ENCODE data around the gene PPP1R9A. TPM values are rescaled to one million over a fixed set of nuclear protein-coding genes. Genes with fewer than 3 reads are reported as not detected.

Gene PPP1R9A
- total RNA-seq, 1 donor from 2014 or later = 1.5 TPM

DNA sequence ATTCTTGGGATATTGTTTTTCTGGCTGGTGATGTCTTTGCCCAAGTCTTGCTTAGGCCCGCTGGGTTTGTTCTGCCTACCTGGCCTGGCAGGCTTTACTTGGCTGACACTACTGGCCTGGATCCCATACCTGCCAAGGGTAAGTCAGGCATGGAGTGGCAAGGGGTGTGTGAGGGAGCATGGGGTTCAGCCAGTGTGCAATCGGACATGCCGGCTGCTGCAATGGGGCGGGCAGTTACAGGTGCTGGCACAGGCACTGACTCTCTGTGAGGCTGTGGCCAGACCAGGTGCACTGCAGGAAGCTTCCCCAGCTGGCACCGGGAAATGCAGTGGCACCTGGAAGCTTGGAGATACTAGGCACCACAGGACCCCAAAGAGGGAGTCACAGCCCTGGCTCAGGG lies 248.6 kb downstream of the PPP1R9A start:
- TF ChIP-seq POLR2AphosphoS5 (IDR thresholded peaks at IDR 0.05; ENCODE audit: insufficient read depth in 1 of 2, low read depth in 1 of 2) = no peak
- no peak for TF ChIP-seq POLR2A (IDR thresholded peaks at IDR 0.05)
- TF ChIP-seq, protein P1, sequence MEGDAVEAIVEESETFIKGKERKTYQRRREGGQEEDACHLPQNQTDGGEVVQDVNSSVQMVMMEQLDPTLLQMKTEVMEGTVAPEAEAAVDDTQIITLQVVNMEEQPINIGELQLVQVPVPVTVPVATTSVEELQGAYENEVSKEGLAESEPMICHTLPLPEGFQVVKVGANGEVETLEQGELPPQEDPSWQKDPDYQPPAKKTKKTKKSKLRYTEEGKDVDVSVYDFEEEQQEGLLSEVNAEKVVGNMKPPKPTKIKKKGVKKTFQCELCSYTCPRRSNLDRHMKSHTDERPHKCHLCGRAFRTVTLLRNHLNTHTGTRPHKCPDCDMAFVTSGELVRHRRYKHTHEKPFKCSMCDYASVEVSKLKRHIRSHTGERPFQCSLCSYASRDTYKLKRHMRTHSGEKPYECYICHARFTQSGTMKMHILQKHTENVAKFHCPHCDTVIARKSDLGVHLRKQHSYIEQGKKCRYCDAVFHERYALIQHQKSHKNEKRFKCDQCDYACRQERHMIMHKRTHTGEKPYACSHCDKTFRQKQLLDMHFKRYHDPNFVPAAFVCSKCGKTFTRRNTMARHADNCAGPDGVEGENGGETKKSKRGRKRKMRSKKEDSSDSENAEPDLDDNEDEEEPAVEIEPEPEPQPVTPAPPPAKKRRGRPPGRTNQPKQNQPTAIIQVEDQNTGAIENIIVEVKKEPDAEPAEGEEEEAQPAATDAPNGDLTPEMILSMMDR (IDR thresholded peaks at IDR 0.05) = no peak
- no peaks in the 10 kb centered on the region for H3K9me3 ChIP-seq
- no peaks in the 10 kb centered on the region for H3K36me3 ChIP-seq

DNA sequence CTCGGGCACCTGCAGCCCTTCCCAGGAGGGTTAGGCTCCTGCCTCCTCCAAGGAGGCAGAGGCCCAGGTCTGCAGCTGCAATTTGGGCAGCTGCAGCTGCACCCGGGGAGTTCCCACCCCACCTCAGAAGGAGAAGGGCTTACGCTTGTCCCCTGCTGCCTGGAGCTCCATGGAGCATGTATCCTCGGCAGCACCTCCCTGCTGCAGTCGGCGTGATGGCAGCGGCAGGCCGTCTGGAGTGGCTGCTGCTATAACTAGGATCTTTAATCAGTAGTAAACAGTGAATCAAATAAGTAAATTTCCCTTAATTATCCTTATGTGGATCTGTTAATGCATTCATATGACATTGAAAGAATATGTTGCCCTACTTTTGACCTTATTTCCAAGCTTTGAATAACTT lies 250.0 kb downstream of the PPP1R9A start:
- H3K27ac ChIP-seq = no peak overlapping the region
- H3K36me3 ChIP-seq = no peaks in the 10 kb centered on the region
- intact Hi-C loops (cut with DNase I) = no loop called here
- H3K9me3 ChIP-seq = no peaks in the 10 kb centered on the region
- no peak for DNase-seq (ENCODE audit: extremely low spot score in 2 of 2)
- TF ChIP-seq POLR2A (IDR thresholded peaks at IDR 0.05) (no peak), POLR2AphosphoS5 (IDR thresholded peaks at IDR 0.05; ENCODE audit: insufficient read depth in 1 of 2, low read depth in 1 of 2) (no peak)
- TF ChIP-seq, protein P1 (IDR thresholded peaks at IDR 0.05) = no peak
- H3K27me3 ChIP-seq = no peaks in the 10 kb centered on the region
- no peaks in the 10 kb centered on the region for H3K4me1 ChIP-seq
- H3K4me3 ChIP-seq = no peak overlapping the region

More for the DNA sequence above, 248.6 kb downstream of the PPP1R9A start:
- DNase-seq (ENCODE audit: extremely low spot score in 2 of 2) = no peak
- Histone ChIP-seq H3K27ac (no peak overlapping the region), H3K27me3 (no peaks in the 10 kb centered on the region), H3K4me3 (no peak overlapping the region), H3K4me1 (no peaks in the 10 kb centered on the region)
- intact Hi-C loops (cut with DNase I) = no loop called here

DNA sequence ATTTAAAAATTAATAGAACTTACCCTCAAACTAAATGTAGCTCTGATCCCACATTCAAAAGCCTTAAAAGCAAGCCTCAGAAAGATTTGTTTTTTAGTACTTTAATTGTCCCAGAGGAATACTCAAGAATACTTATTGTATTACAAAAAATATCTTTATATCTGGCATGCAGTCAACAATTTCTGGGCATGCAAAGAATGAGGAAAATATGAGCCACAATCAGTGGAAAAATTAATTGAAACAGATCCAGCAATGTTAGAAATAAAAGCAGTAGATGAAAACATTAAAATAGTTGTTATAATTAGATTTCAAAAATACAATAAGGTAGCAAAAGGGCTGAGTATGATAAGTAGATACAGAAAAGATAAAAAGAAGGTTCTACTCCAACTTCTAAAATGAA lies 262.3 kb downstream of the PPP1R9A start:
- Histone ChIP-seq H3K4me1 (no peaks in the 10 kb centered on the region), H3K4me3 (no peak overlapping the region), H3K36me3 (no peaks in the 10 kb centered on the region), H3K27ac (no peak overlapping the region), H3K27me3 (no peaks in the 10 kb centered on the region), H3K9me3 (no peaks in the 10 kb centered on the region)
- TF ChIP-seq POLR2A (IDR thresholded peaks at IDR 0.05) (no peak), POLR2AphosphoS5 (IDR thresholded peaks at IDR 0.05; ENCODE audit: insufficient read depth in 1 of 2, low read depth in 1 of 2) (no peak)
- TF ChIP-seq, protein P1 (IDR thresholded peaks at IDR 0.05) = no peak
- intact Hi-C loops (cut with DNase I) = no loop called here
- DNase-seq (ENCODE audit: extremely low spot score in 2 of 2) = no peak

DNA sequence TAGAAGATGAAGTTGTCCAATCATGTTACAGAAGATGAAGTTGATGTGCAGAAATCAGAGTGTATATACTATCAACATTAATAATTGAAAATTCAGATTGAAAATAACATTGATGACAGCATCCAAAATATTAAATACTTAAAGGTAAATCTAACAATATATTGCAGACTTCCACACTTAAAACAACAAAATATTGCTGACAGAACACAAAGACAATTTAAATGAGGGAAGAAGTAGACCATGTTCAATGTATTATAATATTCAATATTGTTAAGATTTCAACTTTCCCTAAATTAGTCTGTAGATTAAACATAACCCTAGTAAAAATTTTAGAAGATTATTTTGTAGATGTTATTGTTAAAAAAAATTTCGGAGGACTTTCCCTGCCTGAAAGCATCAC lies 265.0 kb downstream of the PPP1R9A start:
- intact Hi-C loops (cut with DNase I) = no loop called here
- H3K4me1 ChIP-seq = no peaks in the 10 kb centered on the region

DNA sequence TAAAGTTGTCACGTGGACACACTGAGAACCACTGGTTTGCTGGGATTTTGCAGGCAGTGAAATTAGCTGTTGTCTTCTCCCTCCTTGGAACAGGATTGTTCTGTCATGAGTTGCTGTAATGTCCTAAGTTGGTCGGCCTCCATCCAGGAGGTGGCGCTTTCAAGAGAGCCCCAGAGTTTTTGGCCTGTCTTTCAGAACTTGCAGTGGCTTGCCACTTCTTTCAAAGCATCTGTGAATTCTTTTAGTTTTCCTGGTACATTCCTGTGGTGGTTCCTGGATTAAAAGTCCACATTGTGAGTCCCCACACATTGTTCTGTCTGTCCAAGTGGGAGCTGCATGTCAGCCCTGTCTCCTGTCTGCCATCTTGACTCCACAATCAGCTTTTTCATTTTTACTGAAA lies 283.1 kb downstream of the PPP1R9A start:
- Histone ChIP-seq H3K4me1 (no peaks in the 10 kb centered on the region), H3K4me3 (no peak overlapping the region), H3K36me3 (no peaks in the 10 kb centered on the region), H3K27me3 (no peaks in the 10 kb centered on the region), H3K27ac (no peak overlapping the region), H3K9me3 (no peaks in the 10 kb centered on the region)
- no peak for TF ChIP-seq POLR2AphosphoS5 (IDR thresholded peaks at IDR 0.05; ENCODE audit: insufficient read depth in 1 of 2, low read depth in 1 of 2)
- TF ChIP-seq, protein P1 (IDR thresholded peaks at IDR 0.05) = no peak
- no peak for TF ChIP-seq POLR2A (IDR thresholded peaks at IDR 0.05)
- DNase-seq (ENCODE audit: extremely low spot score in 2 of 2) = no peak
- intact Hi-C loops (cut with DNase I) = no loop called here

More for the DNA sequence above, 265.0 kb downstream of the PPP1R9A start:
- no peak overlapping the region for H3K27ac ChIP-seq
- TF ChIP-seq, protein P1 (IDR thresholded peaks at IDR 0.05) = no peak
- TF ChIP-seq POLR2AphosphoS5 (IDR thresholded peaks at IDR 0.05; ENCODE audit: insufficient read depth in 1 of 2, low read depth in 1 of 2) (no peak), POLR2A (IDR thresholded peaks at IDR 0.05) (no peak)
- H3K4me3 ChIP-seq = no peak overlapping the region
- H3K27me3 ChIP-seq = no peaks in the 10 kb centered on the region
- no peaks in the 10 kb centered on the region for H3K36me3 ChIP-seq
- H3K9me3 ChIP-seq = no peaks in the 10 kb centered on the region
- no peak for DNase-seq (ENCODE audit: extremely low spot score in 2 of 2)
